ENCODE data around the gene EHBP1.
"Not testable (repeated sequence)": the region's sequence is repeated elsewhere in the genome, so short reads cannot be mapped to it uniquely, and the experiment has no call there.

The EHBP1 gene

DNA sequence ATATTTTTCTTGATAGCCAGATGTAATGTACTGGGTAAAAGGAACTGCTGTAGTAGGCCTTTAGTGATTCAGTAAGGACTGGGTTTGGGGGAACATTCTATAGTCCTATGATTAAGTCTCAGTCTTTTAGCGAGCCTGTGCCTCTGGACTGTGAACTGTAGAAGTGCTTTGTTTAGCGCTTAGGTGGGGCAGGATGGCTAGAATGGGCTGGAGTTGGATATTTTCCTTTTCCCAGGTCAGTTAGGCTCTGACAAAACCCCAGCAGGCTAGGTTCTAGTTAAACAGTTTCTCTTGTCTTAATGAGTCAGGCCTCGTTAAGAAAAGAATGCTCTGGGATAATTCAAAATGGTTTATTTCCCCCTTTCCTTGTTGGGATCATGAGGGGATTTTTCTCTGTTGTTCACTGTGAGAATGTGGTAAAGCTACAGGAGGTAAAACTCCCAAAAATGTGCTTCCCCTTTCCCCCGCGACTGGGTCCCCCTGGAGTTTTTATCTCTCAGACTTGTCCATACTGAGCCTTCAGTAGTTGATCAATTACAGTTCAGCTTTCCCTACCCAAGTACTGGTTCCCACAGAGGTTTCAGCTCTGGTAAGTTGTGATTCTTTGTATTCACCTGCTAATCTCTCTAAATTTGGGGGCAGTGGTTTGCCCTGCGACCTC, 31.5 kb downstream of the EHBP1 start:
- DNase-seq: no peak

DNA sequence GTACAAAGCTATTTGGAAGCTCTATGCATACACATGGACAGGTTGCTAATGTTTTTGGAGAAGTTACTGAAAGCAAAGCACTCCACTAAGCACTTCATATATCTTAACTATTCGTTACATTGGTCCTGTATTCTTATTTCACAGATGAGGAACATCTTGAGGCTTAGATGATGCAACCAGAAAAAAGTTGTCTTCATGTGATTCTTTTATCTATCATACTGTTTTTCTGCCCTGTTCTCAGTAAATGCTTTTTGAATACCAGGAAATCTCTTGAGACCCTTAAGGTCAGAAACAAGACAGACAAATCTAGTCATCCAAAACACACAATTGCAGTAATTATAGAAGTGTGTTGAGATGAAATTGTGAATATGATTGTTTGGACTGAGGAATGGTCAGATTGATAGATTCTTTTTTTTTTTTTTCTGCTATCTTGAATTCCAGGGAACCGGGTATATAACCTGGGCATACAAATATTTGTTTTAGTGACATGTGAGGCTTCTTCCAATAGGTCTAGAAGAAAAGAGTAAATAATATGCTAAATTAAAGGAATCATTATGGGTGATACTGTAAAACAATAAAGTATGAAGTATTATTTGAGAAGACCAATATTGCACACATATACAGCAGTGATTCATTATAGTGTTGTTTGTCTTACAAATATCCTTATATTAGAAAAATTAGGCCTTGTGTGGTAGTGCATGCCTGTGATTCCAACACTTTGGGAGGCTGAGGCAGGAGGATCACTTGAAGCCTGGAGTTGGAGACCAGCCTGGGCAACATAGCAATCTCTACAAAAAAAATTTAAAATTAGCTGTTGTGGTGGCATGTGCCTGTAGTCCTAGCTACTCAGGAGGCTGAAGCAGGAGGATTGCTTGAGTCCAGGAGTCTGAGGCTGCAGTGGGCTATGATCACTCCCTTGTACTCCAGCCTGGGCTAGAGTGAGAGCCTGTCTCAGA, 33.7 kb downstream of the EHBP1 start:
- DNase-seq: no peak

DNA sequence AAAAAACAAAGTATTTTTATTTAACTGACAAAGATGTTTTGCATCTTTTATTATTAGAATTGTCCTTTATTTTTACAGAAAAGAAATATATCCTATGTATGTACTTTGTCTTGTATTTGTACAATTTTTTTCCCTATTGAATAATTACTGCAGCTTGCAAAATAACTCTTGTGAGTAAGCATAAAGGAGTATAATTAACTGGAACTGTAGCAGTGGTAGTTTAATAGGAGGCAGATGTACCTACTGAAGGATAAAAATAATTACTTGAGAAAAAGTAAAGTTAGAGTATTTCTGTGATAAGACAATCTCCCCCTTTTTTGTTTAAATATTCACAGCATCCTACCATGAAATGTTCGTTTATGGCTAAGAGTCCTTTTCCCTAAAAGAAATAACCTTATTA, 34.7 kb downstream of the EHBP1 start:
- DNase-seq: no peak

DNA sequence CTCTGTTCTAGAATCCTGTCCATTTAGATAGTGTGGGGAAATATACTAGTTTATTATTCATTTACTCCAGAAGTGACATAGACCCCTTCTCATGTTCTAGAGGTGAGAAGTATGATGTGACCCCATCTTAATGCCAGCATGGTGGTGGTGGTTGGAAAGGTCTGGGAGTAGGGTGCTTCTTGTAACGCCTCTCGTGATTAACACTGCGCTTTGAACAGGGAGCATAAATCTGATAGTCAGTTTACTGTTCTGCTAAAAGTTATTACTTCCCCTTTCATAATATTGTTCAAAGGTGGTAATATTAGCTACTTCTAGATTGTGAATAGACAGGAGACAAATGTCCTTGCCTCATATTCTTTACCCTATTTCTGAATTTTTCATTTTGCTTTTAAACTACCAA, 35.6 kb downstream of the EHBP1 start:
- no peak for DNase-seq

DNA sequence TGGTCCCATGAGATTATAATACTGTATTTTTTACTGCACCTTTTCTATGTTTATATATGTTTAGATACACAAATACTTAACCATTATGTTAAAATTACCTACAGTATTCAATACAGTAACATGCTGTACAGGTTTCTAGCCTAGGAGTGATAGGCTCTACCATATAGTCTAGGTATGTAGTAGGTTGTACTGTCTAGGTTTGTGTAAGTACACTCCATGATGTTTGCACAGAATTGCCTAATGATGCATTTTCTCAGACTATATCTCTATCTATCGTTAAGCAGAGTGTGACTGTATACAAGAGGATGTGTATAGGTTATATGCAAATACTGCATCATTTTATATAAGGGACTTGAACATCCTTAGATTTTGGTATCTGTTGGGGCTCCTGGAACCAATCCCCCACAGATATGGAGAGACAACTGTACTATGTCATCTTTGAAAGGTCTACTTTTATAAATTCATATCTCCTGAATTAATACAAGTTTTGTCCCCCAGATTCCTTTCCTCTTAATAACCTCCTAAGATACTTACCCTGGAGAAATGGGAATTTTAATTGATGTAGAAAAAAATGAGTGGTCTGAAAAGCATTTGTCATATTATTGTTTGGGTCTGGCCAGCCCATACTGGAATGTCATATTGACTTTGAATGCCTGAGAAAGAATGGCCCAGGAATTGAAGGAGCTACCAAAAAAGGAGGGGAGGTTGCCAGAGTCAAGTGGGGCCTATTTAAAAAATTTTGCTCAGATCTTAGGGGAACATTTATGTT, 36.6 kb downstream of the EHBP1 start:
- no peak for DNase-seq

DNA sequence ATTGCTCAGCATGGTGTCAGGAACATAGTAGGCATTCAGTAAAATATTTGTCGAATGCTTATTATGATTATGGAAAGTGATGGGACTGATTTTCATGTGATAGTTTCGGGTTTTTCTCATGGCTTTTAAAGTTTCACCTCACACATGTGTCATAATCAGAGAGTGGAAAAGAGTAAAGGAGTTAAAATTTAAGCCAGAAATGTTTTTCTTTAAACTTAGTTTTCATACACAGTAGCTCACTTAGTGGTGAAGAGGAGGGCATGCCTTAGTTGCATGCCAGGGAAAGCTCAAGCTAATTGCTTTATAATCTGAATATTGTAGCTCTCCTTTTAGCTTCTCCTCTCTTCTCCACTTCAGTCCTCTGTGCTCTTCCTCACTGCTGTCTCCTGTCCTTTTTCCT, 38.0 kb downstream of the EHBP1 start:
- DNase-seq: no peak

DNA sequence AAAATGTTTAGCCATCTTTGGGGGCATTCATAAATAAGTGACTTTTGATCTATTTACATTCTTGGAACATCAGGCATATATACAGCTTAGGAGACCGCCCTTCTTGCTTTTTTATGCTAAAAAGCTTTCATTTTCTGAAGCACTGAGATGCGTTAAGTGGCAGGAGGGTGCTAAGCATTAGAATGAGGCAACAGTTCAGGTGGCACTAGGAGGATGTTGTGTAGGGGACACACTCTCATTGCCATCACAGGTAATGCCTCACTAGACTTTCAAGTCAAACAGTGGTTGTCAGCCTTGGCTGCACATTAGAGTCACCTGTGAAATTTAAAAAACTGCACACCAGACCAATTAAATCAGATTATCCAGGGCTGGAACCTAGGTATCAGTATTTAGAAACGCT, 39.1 kb downstream of the EHBP1 start:
- DNase-seq: no peak

DNA sequence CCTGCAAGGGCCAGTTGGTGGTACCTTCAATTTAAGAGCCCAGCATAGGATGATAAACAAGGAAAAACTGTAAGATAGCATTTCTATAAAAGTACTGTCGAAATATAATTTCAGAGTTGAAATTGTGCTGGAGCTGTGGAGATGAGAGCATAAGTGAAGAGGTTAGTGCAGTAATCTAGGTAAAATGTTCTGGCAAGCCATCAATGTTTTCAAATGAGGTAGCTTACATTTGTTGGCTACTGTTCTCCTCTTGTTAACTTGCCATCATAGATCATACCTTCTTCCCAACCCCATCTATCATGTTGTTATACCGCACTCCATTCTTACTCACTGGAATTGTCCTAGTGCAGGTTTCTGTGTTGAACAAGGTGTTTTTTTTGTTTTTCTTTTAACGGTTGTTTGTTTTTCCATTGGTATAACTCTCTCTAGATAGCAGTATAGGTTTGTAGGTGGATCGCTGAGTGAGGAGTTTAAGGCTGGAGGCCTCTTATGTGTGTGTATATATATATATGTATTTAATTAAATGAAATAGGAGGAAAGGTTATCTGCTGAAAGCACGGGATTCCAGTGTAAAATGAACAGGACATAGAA, 40.5 kb downstream of the EHBP1 start:
- DNase-seq: no peak

DNA sequence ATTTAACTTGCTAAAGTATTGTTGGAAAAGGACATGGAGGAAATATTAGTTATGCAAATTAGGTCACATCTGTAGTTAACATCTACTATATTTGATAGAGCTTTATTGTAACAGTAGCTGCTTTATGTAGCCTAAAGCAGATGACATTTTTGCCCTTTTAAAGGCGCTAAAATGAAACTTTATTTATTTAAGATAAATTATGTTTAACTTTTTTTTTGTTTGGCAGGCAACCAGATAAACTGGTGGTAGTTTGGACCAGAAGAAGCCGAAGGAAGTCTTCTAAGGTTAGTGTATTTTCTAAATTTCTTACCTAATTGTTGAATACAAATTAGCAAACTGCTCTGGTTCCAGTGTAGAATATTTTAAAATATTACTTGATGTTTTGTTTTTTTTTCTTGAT, 41.7 kb downstream of the EHBP1 start:
- no peak for DNase-seq

DNA sequence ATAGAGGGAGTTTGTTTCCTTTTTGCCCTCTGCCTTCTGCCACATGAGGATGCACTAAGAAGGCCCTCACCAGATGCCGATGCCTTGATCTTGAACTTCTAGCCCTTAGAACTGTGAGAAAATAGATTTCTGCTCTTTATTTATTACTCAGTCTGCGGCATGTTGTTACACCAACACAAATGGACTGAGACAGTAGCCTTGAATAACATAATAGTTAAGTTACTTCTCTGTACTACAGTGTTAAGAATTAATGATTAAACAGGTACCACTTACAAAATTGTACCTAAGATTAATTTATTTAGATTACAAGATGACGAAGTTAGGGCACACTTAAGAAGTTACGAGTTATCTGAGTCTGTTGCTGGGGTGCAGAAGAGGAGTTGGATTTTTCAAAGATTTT, 42.4 kb downstream of the EHBP1 start:
- DNase-seq: no peak

DNA sequence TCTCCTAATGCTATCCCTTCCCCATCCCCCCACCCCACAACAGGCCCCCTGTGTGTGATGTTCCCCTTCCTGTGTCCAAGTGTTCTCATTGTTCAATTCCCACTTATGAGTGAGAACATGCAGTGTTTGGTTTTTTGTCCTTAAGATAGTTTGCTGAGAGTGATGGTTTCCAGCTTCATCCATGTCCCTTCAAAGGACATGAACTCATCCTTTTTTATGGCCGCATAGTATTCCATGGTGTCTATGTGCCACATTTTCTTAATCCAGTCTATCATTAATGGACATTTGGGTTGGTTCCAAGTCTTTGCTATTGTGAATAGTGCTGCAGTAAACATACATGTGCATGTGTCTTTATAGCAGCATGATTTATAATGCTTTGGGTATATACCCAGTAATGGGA, 43.6 kb downstream of the EHBP1 start:
- DNase-seq: not testable (repeated sequence)

DNA sequence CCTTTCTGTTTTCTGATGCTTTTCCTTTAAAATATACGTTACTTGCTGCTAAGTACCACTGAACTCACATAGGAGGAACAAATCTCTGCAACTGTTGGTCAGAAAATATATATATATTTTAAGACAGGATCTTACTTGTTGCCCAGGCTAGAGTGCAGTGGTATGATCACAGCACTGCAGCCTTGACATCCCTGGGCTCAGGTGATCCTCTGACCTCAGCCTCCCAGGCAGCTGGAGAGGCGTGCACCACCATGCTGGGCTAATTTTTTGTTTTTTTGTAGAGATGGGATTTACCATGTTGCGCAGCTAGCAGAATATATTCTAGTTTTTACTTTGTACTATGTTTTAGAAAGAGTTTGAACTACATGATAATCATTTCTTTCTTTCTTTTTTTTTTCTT, 51.5 kb downstream of the EHBP1 start:
- DNase-seq: no peak

DNA sequence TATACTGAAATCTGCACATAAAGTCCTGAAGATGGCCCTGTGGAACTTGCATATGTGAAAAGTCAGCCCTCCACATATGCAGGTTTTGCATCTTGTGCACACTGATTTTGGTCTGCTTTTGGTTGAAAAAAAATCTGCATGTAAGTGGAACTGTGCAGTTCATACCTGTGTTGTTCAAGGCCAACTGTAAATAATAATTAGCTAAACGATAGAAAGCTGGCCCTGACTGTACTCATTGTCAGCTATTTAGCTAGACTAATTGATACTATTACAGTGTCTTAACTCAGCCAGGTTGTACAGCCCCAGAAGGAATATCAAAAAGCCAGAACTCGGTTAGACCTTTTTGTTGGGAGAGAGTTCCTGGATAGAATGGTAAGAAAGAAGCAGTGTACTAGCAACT, 54.5 kb downstream of the EHBP1 start:
- no peak for DNase-seq

DNA sequence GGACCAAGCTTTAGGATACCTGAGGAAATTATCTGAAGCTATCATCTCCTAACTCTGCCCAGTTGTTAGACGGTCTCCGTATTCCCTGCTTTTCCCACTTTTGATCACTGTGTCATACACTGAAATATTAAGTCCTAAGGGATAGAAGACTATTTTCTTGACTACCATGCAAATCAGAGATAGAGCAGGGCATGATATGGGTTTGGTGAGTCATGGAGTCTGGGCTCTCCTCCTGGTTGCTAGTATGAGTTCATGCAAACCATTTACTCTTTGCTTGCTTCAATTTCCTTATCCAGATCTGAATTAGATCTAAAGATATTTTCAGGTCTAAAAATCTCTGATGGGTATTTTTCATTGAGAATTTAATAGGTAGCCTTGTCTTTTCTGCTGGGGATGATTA, 55.0 kb downstream of the EHBP1 start:
- DNase-seq: no peak

DNA sequence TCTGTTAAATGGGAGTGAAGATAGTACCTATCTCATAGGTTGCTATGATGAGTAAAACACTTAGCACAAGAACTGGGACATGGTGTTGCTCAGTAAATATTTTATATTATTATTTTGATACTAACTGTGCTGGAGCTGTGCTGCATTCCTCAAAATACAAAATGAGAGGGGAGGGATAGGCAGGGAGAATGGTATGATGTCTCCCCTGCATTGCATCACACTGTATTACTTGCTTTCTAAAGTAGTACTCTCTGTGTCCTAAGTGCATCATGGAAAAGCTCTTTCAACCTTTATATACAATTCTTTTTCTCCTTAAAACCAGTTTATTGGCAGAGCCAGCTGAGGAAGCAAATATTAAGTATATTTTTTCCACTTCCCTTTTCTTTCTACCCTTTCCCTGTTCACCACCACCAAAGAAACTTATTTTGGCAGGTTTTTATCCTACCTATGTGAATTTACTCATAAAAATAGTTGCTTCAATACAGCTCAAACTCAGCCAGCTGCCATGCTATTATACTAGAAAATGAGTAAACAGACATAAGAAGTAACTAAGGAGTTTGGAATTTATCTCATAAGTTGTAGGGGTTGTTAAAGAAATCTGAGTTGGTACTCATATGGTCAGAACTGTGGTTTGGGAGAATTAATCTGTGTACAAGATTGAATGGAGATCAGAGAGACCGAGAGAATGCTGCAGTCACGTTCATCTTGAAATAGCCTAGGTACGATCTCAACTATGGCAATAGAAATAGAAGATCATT, 60.3 kb downstream of the EHBP1 start:
- no peak for DNase-seq

DNA sequence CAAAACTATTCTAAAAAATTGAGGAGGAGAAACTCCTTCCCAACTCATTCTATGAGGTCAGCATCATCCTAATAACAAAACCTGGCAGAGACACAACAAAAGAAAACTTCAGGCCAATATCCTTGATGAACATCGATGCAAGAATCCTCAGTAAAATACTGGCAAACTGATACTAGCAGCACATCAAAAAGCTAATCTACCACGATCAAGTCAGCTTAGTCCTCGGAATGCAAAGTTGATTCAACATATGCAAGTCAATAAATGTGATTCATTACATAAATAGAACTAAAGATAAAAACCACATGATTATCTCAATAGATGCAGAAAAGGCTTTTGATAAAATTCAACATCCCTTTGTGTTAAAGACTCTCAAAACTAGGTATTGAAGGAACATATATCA, 63.1 kb downstream of the EHBP1 start:
- no peak for DNase-seq

DNA sequence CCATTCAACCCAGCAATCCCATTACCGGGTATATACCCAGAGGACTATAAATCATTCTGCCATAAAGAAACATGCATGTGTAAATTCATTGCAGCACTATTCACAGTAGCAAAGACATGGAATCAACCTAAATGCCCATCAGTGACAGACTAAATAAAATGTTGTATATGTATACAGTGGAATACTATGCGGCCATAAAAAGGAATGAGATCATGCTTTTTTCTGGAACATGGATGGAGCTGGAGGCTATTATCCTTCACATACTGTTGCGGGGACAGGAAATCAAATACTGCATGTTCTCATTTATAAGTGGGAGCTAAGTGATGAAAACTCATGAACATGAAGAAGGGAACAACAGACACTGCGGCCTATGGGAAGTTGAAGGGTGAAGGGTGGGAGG, 65.1 kb downstream of the EHBP1 start:
- DNase-seq: no peak

DNA sequence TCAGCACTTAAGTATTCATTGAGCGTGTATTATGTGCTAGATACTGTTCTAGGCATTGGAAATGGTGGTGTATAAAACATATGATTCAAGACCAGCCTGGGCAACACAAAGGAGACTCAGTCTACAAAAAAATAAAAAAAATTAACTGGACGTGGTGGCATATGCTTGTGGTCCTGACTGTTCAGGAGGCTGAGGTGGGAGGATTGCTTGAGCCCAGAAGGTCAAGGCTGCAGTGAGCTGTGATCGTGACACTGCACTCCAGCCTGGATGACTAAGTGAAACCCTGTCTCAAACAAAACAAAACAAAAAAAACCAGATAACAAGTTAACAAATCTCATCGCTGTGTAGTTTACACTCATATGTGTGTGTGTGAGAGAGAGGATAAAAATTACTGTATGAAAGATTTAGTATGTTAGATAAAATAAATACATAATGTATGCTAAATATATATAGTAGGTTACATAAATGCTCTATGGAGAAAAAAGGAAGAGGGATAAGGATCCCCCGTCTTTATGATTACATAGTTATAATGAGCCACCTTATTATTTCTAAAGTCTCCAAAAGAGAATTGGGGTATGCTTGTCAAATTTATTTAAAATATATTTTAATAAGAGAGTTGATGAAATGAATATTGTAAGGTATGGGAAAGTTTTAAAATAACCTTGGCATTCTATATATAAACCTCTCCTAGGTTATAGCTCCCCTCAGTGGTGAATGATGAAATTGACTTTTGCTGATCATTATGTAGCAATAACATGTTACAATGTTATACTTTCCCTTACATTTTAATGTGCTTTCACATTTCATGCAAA, 69.2 kb downstream of the EHBP1 start:
- no peak for DNase-seq

DNA sequence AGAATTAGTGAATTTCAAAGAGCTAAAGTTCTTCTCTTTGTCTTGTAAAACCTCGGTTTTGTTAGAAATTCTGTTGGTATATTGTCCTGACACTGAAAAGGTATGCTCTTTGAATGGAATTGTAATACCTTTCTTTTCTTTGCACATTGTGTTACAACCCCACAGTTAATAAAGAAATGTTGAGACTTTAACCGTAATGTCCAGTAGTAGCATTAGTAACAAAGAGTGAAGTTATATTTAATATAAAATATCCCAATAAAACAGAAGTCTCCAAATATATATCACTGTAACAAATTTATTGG, 69.8 kb downstream of the EHBP1 start:
- DNase-seq: no peak

DNA sequence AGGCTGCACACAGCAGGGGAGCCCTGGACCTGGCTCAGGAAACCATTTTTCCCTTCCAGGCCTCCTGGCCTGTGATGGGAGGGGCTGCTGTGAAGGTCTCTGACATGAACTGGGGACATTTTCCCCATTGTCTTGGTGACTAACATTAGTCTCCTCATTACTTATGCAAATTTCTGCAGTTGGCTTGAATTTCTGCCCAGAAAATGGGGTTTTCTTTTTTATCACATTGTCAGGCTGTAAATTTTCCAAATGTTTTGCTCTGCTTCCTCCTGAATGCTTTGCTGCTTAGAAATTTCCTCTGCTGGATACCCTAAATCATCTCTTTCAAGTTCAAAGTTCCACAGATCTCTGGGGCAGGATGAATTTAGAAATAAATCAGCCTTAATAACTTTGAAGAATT, 78.2 kb downstream of the EHBP1 start:
- DNase-seq: no peak

DNA sequence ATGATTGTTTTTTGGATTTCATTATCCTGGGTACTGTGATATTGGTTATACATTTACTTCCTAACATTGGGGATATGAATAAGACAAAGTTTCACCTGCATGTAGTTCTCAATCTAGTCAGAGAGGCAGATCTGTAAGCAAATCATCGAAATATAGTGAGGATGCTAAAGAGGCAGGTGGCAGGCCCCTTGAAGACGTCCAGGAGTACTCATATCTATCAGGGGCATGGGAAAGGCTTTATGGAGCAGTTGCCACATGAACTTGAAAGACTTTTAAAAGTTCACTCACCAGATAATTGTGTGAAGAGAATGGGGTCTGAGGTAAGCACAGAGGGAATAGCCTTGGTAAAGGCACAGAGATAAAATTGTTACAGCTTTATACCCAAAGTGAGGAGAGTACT, 78.8 kb downstream of the EHBP1 start:
- no peak for DNase-seq

DNA sequence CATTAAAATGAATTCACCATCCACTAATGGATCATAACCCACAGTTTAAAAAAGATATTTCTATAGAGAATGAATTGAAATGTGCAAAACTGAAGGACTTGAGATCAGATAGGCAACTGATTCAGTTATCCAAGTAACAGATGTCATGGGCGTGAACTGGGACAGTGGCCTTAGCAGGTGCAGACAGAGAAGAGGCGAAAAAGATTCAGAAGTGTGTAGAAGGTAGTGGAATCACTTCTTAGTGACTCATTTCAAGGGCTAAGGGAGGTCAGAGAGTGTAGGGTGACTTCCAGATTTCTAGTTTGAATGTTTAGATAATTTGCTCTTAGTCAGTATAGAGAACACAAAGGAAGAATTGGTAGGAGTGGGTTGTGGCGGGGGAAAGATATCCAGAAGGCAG, 79.7 kb downstream of the EHBP1 start:
- DNase-seq: no peak

Measured in islet precursor cell (in vitro differentiated cells).